ENCODE data around the gene SPSB3. TPM values are rescaled to one million over a fixed set of nuclear protein-coding genes. Genes with fewer than 3 reads are reported as not detected.

SPSB3 gene
- total and polyA plus RNA-seq, 2 donors (not counting 1 experiment from before 2014, with no cell fraction given), result 9.6 to 32.7 TPM

- H3K27ac ChIP-seq (ENCODE audit: insufficient read depth, low read length), result no peak overlapping the region
- peaks cover 7% of the 10 kb centered on the region for H3K36me3 ChIP-seq (ENCODE audit: control insufficient read depth, insufficient read depth, low read length)
- H3K9ac ChIP-seq (ENCODE audit: insufficient read depth, low read length), result no peak overlapping the region
- H3K4me1 ChIP-seq (ENCODE audit: control insufficient read depth, extremely low read depth, insufficient read depth, low read length), result peaks cover 3% of the 10 kb centered on the region
- H3K27me3 ChIP-seq (ENCODE audit: control insufficient read depth, insufficient read depth, low read length), result no peaks in the 10 kb centered on the region
- TF ChIP-seq EZH2 (IDR thresholded peaks at IDR 0.05; ENCODE audit: low read length, missing control alignments), result no peak
- TF ChIP-seq, protein P1, sequence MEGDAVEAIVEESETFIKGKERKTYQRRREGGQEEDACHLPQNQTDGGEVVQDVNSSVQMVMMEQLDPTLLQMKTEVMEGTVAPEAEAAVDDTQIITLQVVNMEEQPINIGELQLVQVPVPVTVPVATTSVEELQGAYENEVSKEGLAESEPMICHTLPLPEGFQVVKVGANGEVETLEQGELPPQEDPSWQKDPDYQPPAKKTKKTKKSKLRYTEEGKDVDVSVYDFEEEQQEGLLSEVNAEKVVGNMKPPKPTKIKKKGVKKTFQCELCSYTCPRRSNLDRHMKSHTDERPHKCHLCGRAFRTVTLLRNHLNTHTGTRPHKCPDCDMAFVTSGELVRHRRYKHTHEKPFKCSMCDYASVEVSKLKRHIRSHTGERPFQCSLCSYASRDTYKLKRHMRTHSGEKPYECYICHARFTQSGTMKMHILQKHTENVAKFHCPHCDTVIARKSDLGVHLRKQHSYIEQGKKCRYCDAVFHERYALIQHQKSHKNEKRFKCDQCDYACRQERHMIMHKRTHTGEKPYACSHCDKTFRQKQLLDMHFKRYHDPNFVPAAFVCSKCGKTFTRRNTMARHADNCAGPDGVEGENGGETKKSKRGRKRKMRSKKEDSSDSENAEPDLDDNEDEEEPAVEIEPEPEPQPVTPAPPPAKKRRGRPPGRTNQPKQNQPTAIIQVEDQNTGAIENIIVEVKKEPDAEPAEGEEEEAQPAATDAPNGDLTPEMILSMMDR (conservative IDR thresholded peaks at IDR 0.05 in 1 of 2, IDR thresholded peaks at IDR 0.05 in 1 of 2; ENCODE audit: low read depth in 1 of 2, low read length in 2 of 2), result no peak
- DNase-seq (ENCODE audit: low read depth in 2 of 2), result no peak
- no peak overlapping the region for H3K4me2 ChIP-seq (ENCODE audit: extremely low read depth, insufficient read depth, low read length)
- H4K20me1 ChIP-seq (ENCODE audit: control insufficient read depth, extremely low read depth, insufficient read depth, low read length), result no peaks in the 10 kb centered on the region
- no peak overlapping the region for H3K4me3 ChIP-seq (replicated peaks in 1 of 4; ENCODE audit: control extremely low read depth in 1 of 4, insufficient read depth in 1 of 4, low read depth in 3 of 4, low read length in 4 of 4)
- H3K79me2 ChIP-seq (ENCODE audit: control insufficient read depth, insufficient read depth, low read length), result no peaks in the 10 kb centered on the region
- no peaks in the 10 kb centered on the region for H3K9me3 ChIP-seq (ENCODE audit: control insufficient read depth, insufficient read depth, low read depth, low read length)
- H2AFZ ChIP-seq (ENCODE audit: low read length), result no peak overlapping the region
Measured at GRCh38 chr16:1810536-1810935, 28.2 kb upstream of the SPSB3 start.

GRCh38 chr16:1810106-1810505 lies 27.7 kb upstream of the SPSB3 start:
- Histone ChIP-seq H3K9me3 (ENCODE audit: control insufficient read depth, insufficient read depth, low read depth, low read length) (no peaks in the 10 kb centered on the region), H4K20me1 (ENCODE audit: control insufficient read depth, extremely low read depth, insufficient read depth, low read length) (no peaks in the 10 kb centered on the region), H3K4me2 (ENCODE audit: extremely low read depth, insufficient read depth, low read length) (no peak overlapping the region), H3K4me3 (replicated peaks in 1 of 4; ENCODE audit: control extremely low read depth in 1 of 4, insufficient read depth in 1 of 4, low read depth in 3 of 4, low read length in 4 of 4) (no peak overlapping the region), H3K36me3 (ENCODE audit: control insufficient read depth, insufficient read depth, low read length) (peaks cover 5% of the 10 kb centered on the region), H3K4me1 (ENCODE audit: control insufficient read depth, extremely low read depth, insufficient read depth, low read length) (peaks cover 3% of the 10 kb centered on the region), H3K9ac (ENCODE audit: insufficient read depth, low read length) (no peak overlapping the region), H3K27me3 (ENCODE audit: control insufficient read depth, insufficient read depth, low read length) (no peaks in the 10 kb centered on the region), H3K27ac (ENCODE audit: insufficient read depth, low read length) (no peak overlapping the region), H2AFZ (ENCODE audit: low read length) (no peak overlapping the region), H3K79me2 (ENCODE audit: control insufficient read depth, insufficient read depth, low read length) (no peaks in the 10 kb centered on the region)
- no peak for TF ChIP-seq EZH2 (IDR thresholded peaks at IDR 0.05; ENCODE audit: low read length, missing control alignments)
- TF ChIP-seq, protein P1 (conservative IDR thresholded peaks at IDR 0.05 in 1 of 2, IDR thresholded peaks at IDR 0.05 in 1 of 2; ENCODE audit: low read depth in 1 of 2, low read length in 2 of 2), result no peak
- no peak for DNase-seq (ENCODE audit: low read depth in 2 of 2)

- TF ChIP-seq, protein P1 (conservative IDR thresholded peaks at IDR 0.05 in 1 of 2, IDR thresholded peaks at IDR 0.05 in 1 of 2; ENCODE audit: low read depth in 1 of 2, low read length in 2 of 2), result no peak
- no peak for TF ChIP-seq EZH2 (IDR thresholded peaks at IDR 0.05; ENCODE audit: low read length, missing control alignments)
- H3K36me3 ChIP-seq (ENCODE audit: control insufficient read depth, insufficient read depth, low read length), result peaks cover 5% of the 10 kb centered on the region
- H3K4me2 ChIP-seq (ENCODE audit: extremely low read depth, insufficient read depth, low read length), result no peak overlapping the region
- no peaks in the 10 kb centered on the region for H3K9me3 ChIP-seq (ENCODE audit: control insufficient read depth, insufficient read depth, low read depth, low read length)
- H3K4me3 ChIP-seq (replicated peaks in 1 of 4; ENCODE audit: control extremely low read depth in 1 of 4, insufficient read depth in 1 of 4, low read depth in 3 of 4, low read length in 4 of 4), result no peak overlapping the region
- DNase-seq (ENCODE audit: low read depth in 2 of 2), result no peak
- H3K4me1 ChIP-seq (ENCODE audit: control insufficient read depth, extremely low read depth, insufficient read depth, low read length), result peaks cover 3% of the 10 kb centered on the region
- no peaks in the 10 kb centered on the region for H3K27me3 ChIP-seq (ENCODE audit: control insufficient read depth, insufficient read depth, low read length)
- no peak overlapping the region for H2AFZ ChIP-seq (ENCODE audit: low read length)
- H3K27ac ChIP-seq (ENCODE audit: insufficient read depth, low read length), result no peak overlapping the region
- no peak overlapping the region for H3K9ac ChIP-seq (ENCODE audit: insufficient read depth, low read length)
- H4K20me1 ChIP-seq (ENCODE audit: control insufficient read depth, extremely low read depth, insufficient read depth, low read length), result no peaks in the 10 kb centered on the region
- no peaks in the 10 kb centered on the region for H3K79me2 ChIP-seq (ENCODE audit: control insufficient read depth, insufficient read depth, low read length)
Measured at GRCh38 chr16:1809281-1809801, 27.0 kb upstream of the SPSB3 start.

Data from fibroblast of lung (primary cell).